Colonic mucosa (tissue), 4 donors: Measurements from ENCODE around the gene ALPG. TPM values are rescaled to one million over a fixed set of nuclear protein-coding genes. Genes with fewer than 3 reads are reported as not detected.

Source experiments
- DNase-seq: peaks from one replicate; pipeline ENCODE4 v3.0.0-alpha.2; 2020
- H3K27ac ChIP-seq: fragments of 200-600 bp; one replicate; pipeline ENCODE4 v1.8.0; 2021
- H3K27me3 ChIP-seq: fragments of 200-600 bp; one replicate; pipeline ENCODE4 v1.8.0; 2021
- H3K36me3 ChIP-seq: fragments of 200-600 bp; one replicate; pipeline ENCODE4 v1.8.0; 2021
- H3K4me1 ChIP-seq: fragments of 200-600 bp; one replicate; pipeline ENCODE4 v1.8.0; 2021; ENCODE audit warnings: mild to moderate bottlenecking
- H3K4me3 ChIP-seq: fragments of 200-600 bp; one replicate; pipeline ENCODE4 v1.8.0; 2021
- H3K9ac ChIP-seq, 2 donors: one replicate each; pipeline ENCODE4 v1.7.0; 2013; ENCODE audit warnings: control low read depth in 2 of 2, low read depth in 2 of 2, low read length in 2 of 2
- H3K9me3 ChIP-seq: fragments of 200-600 bp; one replicate; pipeline ENCODE4 v1.8.0; 2021
- intact Hi-C: fragments of 100-400 bp; cut with DNase I; formaldehyde crosslinking; loops from one replicate; pipeline ENCODE4 v1.14.1; 2022
- total RNA-seq, 2 donors: library from RNA; stranded (reverse); fragmentation: NEBNext Ultra II Directional in 1 of 2; extraction: Animal tissue kit (Norgen Biotek cat#: 25700) in 1 of 2; gene quantifications; one replicate each; pipeline ENCODE4 v1.2.1, GENCODE V29; 2021
- TF ChIP-seq, protein P1 (sequence below): fragments of 200-600 bp; IDR thresholded peaks from one replicate; pipeline ENCODE4 v1.8.0; 2022; ENCODE audit warnings: antibody characterized with exemption, mild to moderate bottlenecking
- donor health status: healthy.
- donor health status: DM: no; HTN: no; CAD: no.
- donor health status: DM: no; HTN: no; CAD: no.

The ALPG gene
- total RNA-seq, 2 donors from 2014 or later: 1.7 to 3.3 TPM

DNA sequence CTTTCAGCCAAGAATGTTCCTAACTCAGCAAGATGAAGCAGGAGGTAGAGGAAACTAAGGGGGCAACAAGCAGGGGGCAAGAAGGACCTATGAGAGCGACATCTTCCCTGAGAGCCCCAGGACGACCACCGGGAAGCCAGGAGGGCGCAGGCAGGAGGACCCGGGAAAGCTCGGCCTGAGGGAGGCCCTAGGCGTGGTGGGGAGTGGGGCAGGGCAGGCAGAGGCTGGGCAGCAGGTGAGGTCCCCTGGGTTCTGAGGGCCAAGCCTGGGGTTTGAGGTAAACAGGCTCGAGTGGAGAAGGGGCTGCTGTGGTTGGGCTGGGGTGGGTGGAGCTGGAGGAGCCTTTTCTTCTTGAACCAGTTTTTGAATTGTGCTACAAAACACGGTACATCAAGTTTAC lies 48.0 kb downstream of the ALPG start:
- Histone ChIP-seq H3K9ac (no peak overlapping the region), H3K4me3 (no peak overlapping the region), H3K9me3 (no peaks in the 10 kb centered on the region), H3K4me1 (no peaks in the 10 kb centered on the region), H3K36me3 (no peaks in the 10 kb centered on the region), H3K27ac (no peak overlapping the region), H3K27me3 (peaks cover 4% of the 10 kb centered on the region)
- no peak for DNase-seq
- TF ChIP-seq, protein P1, sequence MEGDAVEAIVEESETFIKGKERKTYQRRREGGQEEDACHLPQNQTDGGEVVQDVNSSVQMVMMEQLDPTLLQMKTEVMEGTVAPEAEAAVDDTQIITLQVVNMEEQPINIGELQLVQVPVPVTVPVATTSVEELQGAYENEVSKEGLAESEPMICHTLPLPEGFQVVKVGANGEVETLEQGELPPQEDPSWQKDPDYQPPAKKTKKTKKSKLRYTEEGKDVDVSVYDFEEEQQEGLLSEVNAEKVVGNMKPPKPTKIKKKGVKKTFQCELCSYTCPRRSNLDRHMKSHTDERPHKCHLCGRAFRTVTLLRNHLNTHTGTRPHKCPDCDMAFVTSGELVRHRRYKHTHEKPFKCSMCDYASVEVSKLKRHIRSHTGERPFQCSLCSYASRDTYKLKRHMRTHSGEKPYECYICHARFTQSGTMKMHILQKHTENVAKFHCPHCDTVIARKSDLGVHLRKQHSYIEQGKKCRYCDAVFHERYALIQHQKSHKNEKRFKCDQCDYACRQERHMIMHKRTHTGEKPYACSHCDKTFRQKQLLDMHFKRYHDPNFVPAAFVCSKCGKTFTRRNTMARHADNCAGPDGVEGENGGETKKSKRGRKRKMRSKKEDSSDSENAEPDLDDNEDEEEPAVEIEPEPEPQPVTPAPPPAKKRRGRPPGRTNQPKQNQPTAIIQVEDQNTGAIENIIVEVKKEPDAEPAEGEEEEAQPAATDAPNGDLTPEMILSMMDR: no peak
- intact Hi-C loops: no loop called here

DNA sequence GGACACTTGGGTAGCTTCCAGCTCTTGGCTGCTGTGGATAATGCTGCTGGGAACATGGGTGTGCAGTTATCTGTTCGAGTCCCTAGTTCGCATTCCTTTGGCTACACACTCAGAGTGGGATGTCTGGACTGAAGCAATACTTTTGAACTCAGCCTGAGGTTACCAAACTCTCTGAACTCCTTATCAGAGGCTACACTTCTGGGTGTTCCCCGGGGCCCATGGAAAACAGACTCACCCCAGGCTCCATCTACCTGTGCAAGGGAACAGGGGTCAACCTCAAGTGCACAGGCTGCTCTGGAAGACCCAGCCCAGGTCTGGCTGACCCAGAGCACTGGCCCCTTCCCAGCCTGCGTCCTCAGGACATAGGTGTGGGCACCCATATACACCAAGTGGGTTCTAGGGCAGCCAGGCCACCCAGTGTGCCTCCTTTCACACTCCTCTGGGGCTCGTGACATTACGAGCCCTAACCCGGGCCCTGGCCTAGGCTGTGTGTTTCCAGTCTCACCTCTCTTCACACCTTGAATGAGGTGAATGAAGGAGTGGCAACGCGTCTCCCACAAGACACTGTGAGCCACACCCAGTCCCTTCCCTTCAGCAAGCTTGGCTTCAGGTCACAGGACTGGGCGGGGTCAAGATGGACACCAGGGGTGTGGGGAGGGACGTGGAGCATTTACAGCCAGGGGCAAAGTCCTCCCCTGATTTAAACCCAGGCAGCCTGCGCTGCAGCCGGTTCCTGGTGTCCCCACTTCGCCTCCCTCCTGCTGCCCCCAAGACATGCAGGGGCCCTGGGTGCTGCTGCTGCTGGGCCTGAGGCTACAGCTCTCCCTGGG lies 49.0 kb downstream of the ALPG start, which contains the start of gene ALPI:
TSS of gene ALPI (plus strand) at position 728 of the 830 bp plus-strand sequence. CDS start at position 775, 47 bp downstream.
- Histone ChIP-seq H3K9ac (no peak within 1 kb of the TSS), H3K27ac (no peak within 1 kb of the TSS), H3K27me3 (peaks cover 4% of the 10 kb centered on the region), H3K9me3 (no peaks in the 10 kb centered on the region), H3K4me3 (no peak within 1 kb of the TSS), H3K4me1 (no peaks in the 10 kb centered on the region), H3K36me3 (no peaks in the 10 kb centered on the region)
- TF ChIP-seq, protein P1: no peak
- DNase-seq: peak; percentile 91
- intact Hi-C loops: no loop called here

DNA sequence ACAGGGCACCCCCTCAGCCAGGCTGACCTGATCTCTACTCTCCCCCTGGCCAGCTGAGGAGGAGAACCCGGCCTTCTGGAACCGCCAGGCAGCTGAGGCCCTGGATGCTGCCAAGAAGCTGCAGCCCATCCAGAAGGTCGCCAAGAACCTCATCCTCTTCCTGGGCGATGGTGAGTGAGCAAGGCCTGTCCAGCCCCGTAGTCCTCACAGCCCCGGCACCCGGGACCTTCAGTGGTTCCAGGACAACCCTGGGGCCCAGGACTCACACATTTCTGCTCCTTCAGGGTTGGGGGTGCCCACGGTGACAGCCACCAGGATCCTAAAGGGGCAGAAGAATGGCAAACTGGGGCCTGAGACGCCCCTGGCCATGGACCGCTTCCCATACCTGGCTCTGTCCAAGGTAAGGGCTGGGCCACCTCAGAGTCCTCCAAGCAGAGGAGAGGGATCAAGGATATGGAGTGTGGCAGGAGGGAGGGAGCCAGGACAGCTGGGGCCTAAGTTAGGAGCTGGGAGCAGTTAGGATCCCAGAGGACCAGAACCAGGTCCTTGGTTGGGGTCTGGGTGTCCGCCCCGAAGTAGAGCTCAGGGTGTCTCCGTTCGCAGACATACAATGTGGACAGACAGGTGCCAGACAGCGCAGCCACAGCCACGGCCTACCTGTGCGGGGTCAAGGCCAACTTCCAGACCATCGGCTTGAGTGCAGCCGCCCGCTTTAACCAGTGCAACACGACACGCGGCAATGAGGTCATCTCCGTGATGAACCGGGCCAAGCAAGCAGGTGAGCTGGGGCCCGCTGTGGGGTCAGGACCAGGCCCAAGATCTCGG lies 49.9 kb downstream of the ALPG start:
- DNase-seq: no peak
- Histone ChIP-seq H3K4me3 (no peak overlapping the region), H3K27me3 (peaks cover 4% of the 10 kb centered on the region), H3K27ac (no peak overlapping the region), H3K9ac (no peak overlapping the region), H3K36me3 (no peaks in the 10 kb centered on the region), H3K4me1 (no peaks in the 10 kb centered on the region), H3K9me3 (no peaks in the 10 kb centered on the region)
- TF ChIP-seq, protein P1: no peak
- intact Hi-C loops: no loop called here

DNA sequence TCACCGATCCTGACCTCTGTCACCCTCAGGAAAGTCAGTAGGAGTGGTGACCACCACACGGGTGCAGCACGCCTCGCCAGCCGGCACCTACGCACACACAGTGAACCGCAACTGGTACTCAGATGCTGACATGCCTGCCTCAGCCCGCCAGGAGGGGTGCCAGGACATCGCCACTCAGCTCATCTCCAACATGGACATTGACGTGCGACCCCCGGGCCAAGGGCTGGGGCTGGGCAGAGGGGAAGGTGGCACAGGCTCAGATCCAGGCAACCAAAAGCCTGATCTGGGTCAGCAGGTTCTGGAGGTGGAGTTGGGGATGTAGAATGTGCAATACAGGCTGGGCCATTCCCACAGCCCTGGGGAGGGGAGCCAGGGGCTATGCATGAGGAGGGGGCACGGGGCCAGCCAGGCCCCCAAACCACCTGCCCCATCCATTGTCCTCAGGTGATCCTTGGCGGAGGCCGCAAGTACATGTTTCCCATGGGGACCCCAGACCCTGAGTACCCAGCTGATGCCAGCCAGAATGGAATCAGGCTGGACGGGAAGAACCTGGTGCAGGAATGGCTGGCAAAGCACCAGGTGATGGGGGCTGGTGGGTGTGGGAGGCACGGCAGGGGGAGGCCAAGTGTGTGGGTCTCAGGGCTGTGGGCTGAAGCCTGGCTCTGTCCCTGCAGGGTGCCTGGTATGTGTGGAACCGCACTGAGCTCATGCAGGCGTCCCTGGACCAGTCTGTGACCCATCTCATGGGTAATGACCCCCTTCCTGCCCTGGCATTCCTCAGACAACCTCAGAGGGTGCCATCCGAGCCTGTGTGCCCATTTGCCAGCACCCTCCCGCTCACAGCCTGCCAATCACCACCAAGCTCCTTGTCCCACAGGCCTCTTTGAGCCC lies 50.7 kb downstream of the ALPG start:
- H3K9ac ChIP-seq: no peak overlapping the region
- intact Hi-C loops: no loop called here
- no peak for DNase-seq
- peaks cover 4% of the 10 kb centered on the region for H3K27me3 ChIP-seq
- no peak overlapping the region for H3K4me3 ChIP-seq
- TF ChIP-seq, protein P1: no peak
- H3K27ac ChIP-seq: no peak overlapping the region
- H3K4me1 ChIP-seq: no peaks in the 10 kb centered on the region
- H3K36me3 ChIP-seq: no peaks in the 10 kb centered on the region
- no peaks in the 10 kb centered on the region for H3K9me3 ChIP-seq
